Muscle layer of colon (tissue), 2 donors: ENCODE data around the gene MRPL39.

Source experiments
- H3K27ac ChIP-seq: one replicate; pipeline ENCODE4 v1.7.0; 2013; ENCODE audit warnings: low read depth, mild to moderate bottlenecking, low read length, moderate library complexity
- H3K27me3 ChIP-seq, 2 donors: one replicate each; pipeline ENCODE4 v1.7.0; 2013; ENCODE audit warnings: low read length in 2 of 2, mild to moderate bottlenecking in 2 of 2; ENCODE audit not compliant: insufficient read depth in 2 of 2, control insufficient read depth in 1 of 2
- H3K36me3 ChIP-seq: one replicate; pipeline ENCODE4 v1.7.0; 2013; ENCODE audit warnings: mild to moderate bottlenecking, low read length; ENCODE audit not compliant: insufficient read depth
- H3K4me1 ChIP-seq: one replicate; pipeline ENCODE4 v1.7.0; 2013; ENCODE audit warnings: mild to moderate bottlenecking, low read length; ENCODE audit not compliant: insufficient read depth
- H3K4me3 ChIP-seq, 2 donors: one replicate each; pipeline ENCODE4 v1.7.0; 2013; ENCODE audit warnings: low read length in 2 of 2, low read depth in 1 of 2, mild to moderate bottlenecking in 1 of 2, moderate library complexity in 1 of 2
- H3K9ac ChIP-seq: one replicate; pipeline ENCODE4 v1.7.0; 2013; ENCODE audit warnings: low read length
- H3K9me3 ChIP-seq: one replicate; pipeline ENCODE4 v1.7.0; 2013; ENCODE audit warnings: mild to moderate bottlenecking, low read length
- donor health status: abdominal sarcoma.
- donor health status: Adenocarcinoma of cecum.

Gene MRPL39

DNA sequence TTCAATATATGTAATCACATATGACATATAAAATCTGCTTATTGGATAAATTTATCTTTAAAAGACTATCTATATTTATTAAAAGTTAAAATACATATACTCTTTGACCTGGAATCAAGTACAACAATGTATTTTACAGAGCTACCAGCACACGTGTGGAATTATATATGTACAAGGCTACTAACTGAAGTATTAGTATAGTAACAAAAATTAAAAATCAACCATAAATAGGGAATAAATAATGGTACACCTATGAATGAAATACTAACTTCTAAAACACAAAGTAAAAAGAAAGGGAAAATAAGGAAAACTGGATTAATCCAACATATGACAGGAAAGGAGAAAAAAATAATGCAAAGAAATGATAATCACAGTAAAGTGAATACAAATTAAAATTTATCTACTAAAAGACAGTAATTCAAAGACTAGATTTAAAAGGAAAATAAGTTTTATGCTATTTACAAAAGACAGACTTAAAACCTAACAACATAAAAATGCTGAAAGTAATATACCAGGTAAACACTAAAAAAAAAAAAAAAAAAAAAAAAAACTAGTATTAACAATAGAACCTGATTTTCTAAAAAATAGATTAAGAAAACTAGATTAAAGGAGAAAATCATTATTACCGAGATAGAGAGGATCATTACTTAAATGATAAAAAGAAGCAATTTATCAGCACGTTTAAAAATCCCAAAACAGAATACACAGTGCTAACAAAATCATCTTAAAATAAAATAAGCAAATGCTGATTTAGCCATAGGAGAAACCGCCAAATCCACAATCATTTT lies 27.9 kb downstream of the MRPL39 start:
- no peak overlapping the region for H3K27ac ChIP-seq
- H3K4me3 ChIP-seq: no peak overlapping the region
- H3K27me3 ChIP-seq: no peaks in the 10 kb centered on the region
- no peaks in the 10 kb centered on the region for H3K9me3 ChIP-seq
- H3K36me3 ChIP-seq: peaks cover 8% of the 10 kb centered on the region
- H3K4me1 ChIP-seq: no peaks in the 10 kb centered on the region
- H3K9ac ChIP-seq: no peak overlapping the region

DNA sequence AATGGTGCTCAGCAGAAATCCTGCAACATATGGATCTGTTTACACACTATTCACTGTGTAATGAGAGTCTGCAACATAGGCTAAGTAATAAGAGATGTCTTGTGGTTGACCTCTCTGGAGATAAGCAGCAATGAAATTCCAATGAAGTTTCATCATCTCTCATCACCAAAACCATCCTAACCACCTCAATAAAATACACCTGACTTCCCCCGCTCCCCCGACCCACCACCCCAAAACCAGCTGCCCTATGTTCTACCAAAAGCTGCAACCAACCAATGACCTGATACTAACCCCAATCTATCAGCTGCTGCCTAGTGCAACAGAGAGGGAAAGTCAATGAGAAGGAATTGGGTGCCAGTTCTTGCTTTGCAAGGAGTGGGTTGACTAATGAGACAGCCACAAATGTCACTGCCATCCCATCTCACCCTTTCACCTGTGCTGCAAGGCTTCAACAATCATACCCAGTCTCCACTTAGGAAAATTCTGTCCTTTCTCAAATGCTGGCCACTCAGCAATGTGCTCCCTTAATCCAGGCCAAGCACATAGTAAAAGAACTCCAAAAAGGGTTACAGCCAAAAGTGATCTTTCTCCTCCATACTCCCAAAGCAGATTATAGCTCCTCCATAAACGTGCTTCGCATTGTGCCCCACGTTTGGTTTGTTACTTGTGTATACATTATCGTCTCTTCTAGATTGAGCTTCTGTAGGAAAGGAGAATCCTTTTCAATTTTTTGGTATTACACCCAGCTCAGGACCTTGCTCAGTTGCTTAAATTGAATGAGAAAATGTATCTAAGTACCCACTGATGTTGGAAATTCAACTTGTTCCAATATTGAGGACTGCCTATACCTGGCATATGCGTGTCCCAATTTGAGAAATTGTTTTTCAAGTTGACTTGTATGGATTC lies 29.0 kb downstream of the MRPL39 start:
- no peak overlapping the region for H3K9ac ChIP-seq

DNA sequence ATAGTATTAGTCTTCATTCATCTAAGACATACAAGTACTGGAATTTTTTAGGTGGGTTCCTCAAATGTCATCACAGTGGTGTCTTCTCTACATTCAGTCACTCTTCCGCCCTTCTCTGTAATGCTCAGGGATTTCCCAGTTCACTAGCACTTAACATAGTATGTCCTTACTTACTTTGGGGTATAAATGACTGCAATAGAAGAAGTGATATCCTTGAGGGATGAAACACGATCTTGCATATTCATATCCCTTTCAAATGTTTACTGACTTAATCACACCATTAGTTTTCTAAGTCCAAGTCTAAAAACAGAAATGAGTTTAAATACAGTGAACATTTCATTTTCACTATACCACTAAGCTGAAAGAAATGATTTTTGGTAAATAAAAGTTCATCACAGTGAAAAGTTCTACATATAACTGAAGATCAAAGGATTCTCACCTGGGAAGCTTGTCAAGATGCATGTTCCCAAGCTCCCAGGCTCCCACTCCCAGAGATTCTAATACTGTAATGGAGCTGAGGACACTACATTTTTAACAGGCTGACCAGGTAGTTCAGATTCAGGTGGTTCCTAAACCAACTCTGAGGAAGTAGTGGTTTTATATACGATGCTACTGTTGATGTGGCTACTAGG lies 29.7 kb downstream of the MRPL39 start:
- Histone ChIP-seq H3K4me1 (no peaks in the 10 kb centered on the region), H3K27me3 (no peaks in the 10 kb centered on the region), H3K4me3 (no peak overlapping the region), H3K27ac (no peak overlapping the region), H3K36me3 (peaks cover 8% of the 10 kb centered on the region), H3K9me3 (no peaks in the 10 kb centered on the region), H3K9ac (no peak overlapping the region)

More for the DNA sequence above, 29.0 kb downstream of the MRPL39 start:
- no peaks in the 10 kb centered on the region for H3K4me1 ChIP-seq
- no peaks in the 10 kb centered on the region for H3K9me3 ChIP-seq
- no peak overlapping the region for H3K27ac ChIP-seq
- H3K36me3 ChIP-seq: peaks cover 8% of the 10 kb centered on the region
- H3K4me3 ChIP-seq: no peak overlapping the region
- no peaks in the 10 kb centered on the region for H3K27me3 ChIP-seq

- Histone ChIP-seq H3K4me1 (no peaks in the 10 kb centered on the region), H3K9me3 (no peaks in the 10 kb centered on the region), H3K4me3 (no peak overlapping the region), H3K36me3 (peaks cover 8% of the 10 kb centered on the region), H3K9ac (no peak overlapping the region), H3K27ac (no peak overlapping the region), H3K27me3 (no peaks in the 10 kb centered on the region)
Measured at GRCh38 chr21:25573409-25574206, 33.7 kb downstream of the MRPL39 start.

DNA sequence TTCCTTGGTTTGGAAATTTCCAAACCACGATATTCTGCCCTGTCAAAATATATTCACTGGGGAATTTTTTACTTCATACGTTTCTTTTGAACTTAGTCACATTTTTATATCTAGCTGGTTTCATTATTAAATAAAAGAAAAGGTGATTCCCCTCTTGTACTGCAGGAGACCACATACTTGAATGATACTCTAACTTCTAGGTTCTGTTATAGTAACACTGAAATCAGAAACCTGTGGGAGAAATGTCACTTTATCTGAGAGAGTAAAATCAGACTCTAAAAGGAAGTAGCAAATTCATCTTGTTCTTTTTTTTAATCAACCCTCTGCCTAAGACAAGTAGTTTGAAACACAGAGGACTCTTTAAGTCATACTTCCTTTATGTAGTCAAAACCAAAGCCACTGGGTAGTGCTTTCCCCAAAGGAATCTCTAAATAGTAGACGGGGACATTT lies 34.4 kb downstream of the MRPL39 start:
- Histone ChIP-seq H3K36me3 (peaks cover 7% of the 10 kb centered on the region), H3K9me3 (no peaks in the 10 kb centered on the region), H3K27ac (no peak overlapping the region), H3K27me3 (no peaks in the 10 kb centered on the region), H3K4me1 (no peaks in the 10 kb centered on the region), H3K9ac (no peak overlapping the region), H3K4me3 (no peak overlapping the region)

- Histone ChIP-seq H3K36me3 (no peaks in the 10 kb centered on the region), H3K4me1 (no peaks in the 10 kb centered on the region), H3K9me3 (no peaks in the 10 kb centered on the region), H3K27ac (no peak overlapping the region), H3K4me3 (no peak overlapping the region), H3K27me3 (no peaks in the 10 kb centered on the region), H3K9ac (no peak overlapping the region)
Measured at GRCh38 chr21:25571726-25572121, 35.6 kb downstream of the MRPL39 start.

DNA sequence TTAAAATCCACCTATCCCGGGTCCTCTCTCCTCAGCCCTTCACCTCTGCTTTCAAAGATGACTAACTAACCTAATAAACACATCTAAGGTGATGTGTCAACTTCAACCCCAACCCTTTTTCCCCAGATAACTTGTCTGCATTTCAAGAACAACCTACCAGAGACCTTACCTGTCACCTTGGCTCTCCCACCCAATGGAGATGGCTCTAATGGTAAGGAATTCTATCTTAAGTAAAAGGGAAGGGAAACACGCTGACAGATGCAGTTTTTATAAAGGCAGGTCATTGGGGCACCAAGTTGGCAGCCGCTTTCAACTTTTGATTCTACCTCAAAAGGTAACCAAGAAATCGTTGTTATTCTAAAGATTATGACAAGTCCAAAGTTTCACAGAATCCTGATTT lies 37.6 kb downstream of the MRPL39 start:
- no peaks in the 10 kb centered on the region for H3K4me1 ChIP-seq
- no peak overlapping the region for H3K9ac ChIP-seq
- no peak overlapping the region for H3K4me3 ChIP-seq
- no peaks in the 10 kb centered on the region for H3K9me3 ChIP-seq
- H3K27me3 ChIP-seq: no peaks in the 10 kb centered on the region
- no peaks in the 10 kb centered on the region for H3K36me3 ChIP-seq
- no peak overlapping the region for H3K27ac ChIP-seq

GRCh38 chr21:25569084-25569483 lies 38.2 kb downstream of the MRPL39 start:
- Histone ChIP-seq H3K27ac (no peak overlapping the region), H3K27me3 (no peaks in the 10 kb centered on the region), H3K9me3 (no peaks in the 10 kb centered on the region), H3K4me1 (no peaks in the 10 kb centered on the region), H3K36me3 (no peaks in the 10 kb centered on the region), H3K4me3 (no peak overlapping the region), H3K9ac (no peak overlapping the region)

GRCh38 chr21:25568246-25568645 lies 39.0 kb downstream of the MRPL39 start:
- H3K36me3 ChIP-seq: no peaks in the 10 kb centered on the region
- no peaks in the 10 kb centered on the region for H3K9me3 ChIP-seq
- no peaks in the 10 kb centered on the region for H3K27me3 ChIP-seq
- H3K27ac ChIP-seq: no peak overlapping the region
- no peak overlapping the region for H3K4me3 ChIP-seq
- no peaks in the 10 kb centered on the region for H3K4me1 ChIP-seq
- no peak overlapping the region for H3K9ac ChIP-seq

- no peak overlapping the region for H3K9ac ChIP-seq
- no peaks in the 10 kb centered on the region for H3K36me3 ChIP-seq
- no peaks in the 10 kb centered on the region for H3K9me3 ChIP-seq
- H3K27ac ChIP-seq: no peak overlapping the region
- no peaks in the 10 kb centered on the region for H3K4me1 ChIP-seq
- no peaks in the 10 kb centered on the region for H3K27me3 ChIP-seq
- H3K4me3 ChIP-seq: no peak overlapping the region
Measured at GRCh38 chr21:25567472-25567871, 39.8 kb downstream of the MRPL39 start.

GRCh38 chr21:25566645-25567044 lies 40.6 kb downstream of the MRPL39 start:
- H3K9me3 ChIP-seq: no peaks in the 10 kb centered on the region
- no peaks in the 10 kb centered on the region for H3K27me3 ChIP-seq
- no peak overlapping the region for H3K27ac ChIP-seq
- H3K4me1 ChIP-seq: no peaks in the 10 kb centered on the region
- no peak overlapping the region for H3K9ac ChIP-seq
- H3K4me3 ChIP-seq: no peak overlapping the region
- no peaks in the 10 kb centered on the region for H3K36me3 ChIP-seq
